HepG2 (cell line): Measurements from ENCODE around the gene SPACDR. TPM values are rescaled to one million over a fixed set of nuclear protein-coding genes. Genes with fewer than 3 reads are reported as not detected.

Source experiments
- AGO2 ChIP-seq: fragments of 200-400 bp; formaldehyde crosslinking; optimal IDR thresholded peaks from 2 replicates; pipeline ENCODE3; 2017; ENCODE audit warnings: mild to moderate bottlenecking, low read depth, low read length, moderate library complexity
- DNMT3B ChIP-seq: conservative IDR thresholded peaks from 2 replicates; pipeline ENCODE4 v1.6.1; 2016; ENCODE audit warnings: missing biosample characterization, control low read depth
- HES4 ChIP-seq: sonication (generic); formaldehyde crosslinking; IDR thresholded peaks from 2 replicates; pipeline ENCODE4 v1.9.0; 2021; ENCODE audit warnings: mild to moderate bottlenecking, missing genetic modification reagents, borderline replicate concordance
- HOXD1 ChIP-seq: sonication (generic); formaldehyde crosslinking; IDR thresholded peaks from 2 replicates; pipeline ENCODE4 v1.5.0; 2020; ENCODE audit warnings: missing genetic modification reagents
- NFYB ChIP-seq: sonication (generic); formaldehyde crosslinking; IDR thresholded peaks from 2 replicates; pipeline ENCODE4 v1.4.0; 2020; ENCODE audit warnings: missing genetic modification reagents
- RFXANK ChIP-seq: IDR thresholded peaks from 2 replicates; pipeline ENCODE4 v1.6.1; 2016
- ZNF33B ChIP-seq: sonication (generic); formaldehyde crosslinking; IDR thresholded peaks from 2 replicates; pipeline ENCODE4 v1.5.1; 2020; ENCODE audit warnings: mild to moderate bottlenecking, missing genetic modification reagents
- ZNF383 ChIP-seq: sonication (generic); formaldehyde crosslinking; IDR thresholded peaks from 2 replicates; pipeline ENCODE4 v1.4.0; 2020; ENCODE audit warnings: missing genetic modification reagents, mild to moderate bottlenecking, borderline replicate concordance
- ZNF432 ChIP-seq: sonication (generic); formaldehyde crosslinking; IDR thresholded peaks from 2 replicates; pipeline ENCODE4 v1.5.0; 2020; ENCODE audit warnings: missing genetic modification reagents, mild to moderate bottlenecking, borderline replicate concordance
- ZNF83 ChIP-seq: sonication (generic); formaldehyde crosslinking; IDR thresholded peaks from 2 replicates; pipeline ENCODE4 v1.4.0; 2020; ENCODE audit warnings: missing genetic modification reagents, mild to moderate bottlenecking, borderline replicate concordance
- polyA plus RNA-seq, 8 experiments: library from polyadenylated mRNA; depleted of rRNA in 3 of 8; stranded (reverse) in 7 of 8; unstranded in 1 of 8; fragments of >200 nt; fragmentation: Illumina TruSeq in 4 of 8; extraction: Trizol in 4 of 8; gene quantifications; 2 replicates each; pipeline versions ENCODE4 v1.2.1 to v1.2.3, GENCODE V29; 2011 to 2016; ENCODE audit warnings: low read depth in 4 of 8, missing spikeins in 1 of 8, mixed read lengths in 1 of 8; ENCODE audit not compliant: insufficient read depth in 1 of 8
- total RNA-seq, 5 experiments: library from RNA; depleted of rRNA; stranded (reverse); fragments of >200 nt; fragmentation: Illumina TruSeq; extraction: Trizol; gene quantifications; 2 replicates each; pipeline ENCODE4 v1.2.3, GENCODE V29; 2016; ENCODE audit warnings: low read depth in 1 of 5
- TF ChIP-seq, protein P1 (sequence below): sonication (generic); formaldehyde crosslinking; IDR thresholded peaks from 2 replicates; pipeline ENCODE4 v1.9.0; 2021; ENCODE audit warnings: missing genetic modification reagents, borderline replicate concordance
- TF ChIP-seq, protein P2 (sequence below): sonication (generic); formaldehyde crosslinking; IDR thresholded peaks from 2 replicates; pipeline ENCODE4 v1.5.0; 2020; ENCODE audit warnings: missing genetic modification reagents
- TF ChIP-seq, protein P3 (sequence below): sonication (generic); formaldehyde crosslinking; IDR thresholded peaks from 2 replicates; pipeline ENCODE4 v1.5.1; 2020; ENCODE audit warnings: missing genetic modification reagents, mild to moderate bottlenecking, borderline replicate concordance
- TF ChIP-seq, protein P4 (sequence below): sonication (generic); formaldehyde crosslinking; IDR thresholded peaks from 2 replicates; pipeline ENCODE4 v1.4.0; 2020; ENCODE audit warnings: missing genetic modification reagents
- TF ChIP-seq, protein P5 (sequence below): sonication (generic); formaldehyde crosslinking; IDR thresholded peaks from 2 replicates; pipeline ENCODE4 v1.5.0; 2020; ENCODE audit warnings: missing genetic modification reagents
- TF ChIP-seq, protein P6 (sequence below): sonication (generic); formaldehyde crosslinking; IDR thresholded peaks from 2 replicates; pipeline ENCODE4 v1.5.1; 2020; ENCODE audit warnings: mild to moderate bottlenecking, missing genetic modification reagents, borderline replicate concordance

The SPACDR gene
- total and polyA plus RNA-seq, 2 of the 13 experiments (the other 11 are each of a cell fraction or from before 2014, with no cell fraction given) = 0.41 TPM; not detected in 1

DNA sequence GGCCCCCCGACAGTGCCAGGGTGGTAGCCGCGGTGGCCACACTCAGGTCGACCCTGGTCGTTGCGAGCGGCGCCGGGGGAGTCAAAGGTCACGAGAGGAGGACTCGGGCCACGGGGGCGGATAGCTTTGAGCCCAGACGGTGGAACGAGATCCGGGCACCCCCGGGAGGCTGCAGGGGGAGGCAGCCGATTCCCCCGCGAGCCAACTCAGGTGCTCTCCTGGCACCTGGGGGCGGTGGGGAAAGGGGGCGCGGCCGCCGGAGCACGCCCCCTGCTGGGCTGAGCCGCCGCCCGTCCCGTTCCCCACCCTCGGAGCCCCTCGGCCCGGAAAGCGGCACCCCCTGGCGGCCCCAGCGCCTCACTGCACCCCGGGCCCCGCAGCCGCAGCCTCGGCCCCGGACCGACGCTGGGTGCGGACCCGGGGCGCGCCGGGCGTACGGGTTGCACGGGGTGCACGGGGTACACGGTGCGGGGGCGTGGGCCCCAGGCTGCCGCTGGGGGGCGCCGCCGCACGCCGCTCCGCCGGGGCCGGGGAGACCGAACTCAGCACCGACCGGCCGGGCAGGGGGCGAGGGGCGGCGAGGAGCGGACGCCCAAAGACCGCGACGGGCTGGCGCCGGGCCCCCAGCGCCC, 19.1 kb upstream of the SPACDR start (continued):
- TF ChIP-seq, protein P1, sequence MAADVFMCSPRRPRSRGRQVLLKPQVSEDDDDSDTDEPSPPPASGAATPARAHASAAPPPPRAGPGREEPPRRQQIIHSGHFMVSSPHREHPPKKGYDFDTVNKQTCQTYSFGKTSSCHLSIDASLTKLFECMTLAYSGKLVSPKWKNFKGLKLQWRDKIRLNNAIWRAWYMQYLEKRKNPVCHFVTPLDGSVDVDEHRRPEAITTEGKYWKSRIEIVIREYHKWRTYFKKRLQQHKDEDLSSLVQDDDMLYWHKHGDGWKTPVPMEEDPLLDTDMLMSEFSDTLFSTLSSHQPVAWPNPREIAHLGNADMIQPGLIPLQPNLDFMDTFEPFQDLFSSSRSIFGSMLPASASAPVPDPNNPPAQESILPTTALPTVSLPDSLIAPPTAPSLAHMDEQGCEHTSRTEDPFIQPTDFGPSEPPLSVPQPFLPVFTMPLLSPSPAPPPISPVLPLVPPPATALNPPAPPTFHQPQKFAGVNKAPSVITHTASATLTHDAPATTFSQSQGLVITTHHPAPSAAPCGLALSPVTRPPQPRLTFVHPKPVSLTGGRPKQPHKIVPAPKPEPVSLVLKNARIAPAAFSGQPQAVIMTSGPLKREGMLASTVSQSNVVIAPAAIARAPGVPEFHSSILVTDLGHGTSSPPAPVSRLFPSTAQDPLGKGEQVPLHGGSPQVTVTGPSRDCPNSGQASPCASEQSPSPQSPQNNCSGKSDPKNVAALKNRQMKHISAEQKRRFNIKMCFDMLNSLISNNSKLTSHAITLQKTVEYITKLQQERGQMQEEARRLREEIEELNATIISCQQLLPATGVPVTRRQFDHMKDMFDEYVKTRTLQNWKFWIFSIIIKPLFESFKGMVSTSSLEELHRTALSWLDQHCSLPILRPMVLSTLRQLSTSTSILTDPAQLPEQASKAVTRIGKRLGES (CRISPR knock-in tag) = no peak
- no peak for TF ChIP-seq NFYB (CRISPR knock-in tag)
- TF ChIP-seq ZNF83 (CRISPR knock-in tag) = no peak
- TF ChIP-seq, protein P2, sequence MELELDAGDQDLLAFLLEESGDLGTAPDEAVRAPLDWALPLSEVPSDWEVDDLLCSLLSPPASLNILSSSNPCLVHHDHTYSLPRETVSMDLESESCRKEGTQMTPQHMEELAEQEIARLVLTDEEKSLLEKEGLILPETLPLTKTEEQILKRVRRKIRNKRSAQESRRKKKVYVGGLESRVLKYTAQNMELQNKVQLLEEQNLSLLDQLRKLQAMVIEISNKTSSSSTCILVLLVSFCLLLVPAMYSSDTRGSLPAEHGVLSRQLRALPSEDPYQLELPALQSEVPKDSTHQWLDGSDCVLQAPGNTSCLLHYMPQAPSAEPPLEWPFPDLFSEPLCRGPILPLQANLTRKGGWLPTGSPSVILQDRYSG (CRISPR knock-in tag) = no peak
- no peak for TF ChIP-seq HOXD1
- no peak for TF ChIP-seq RFXANK (CRISPR knock-in tag)
- no peak for TF ChIP-seq DNMT3B (CRISPR knock-in tag)
- TF ChIP-seq ZNF432 (CRISPR knock-in tag) = no peak
- no peak for TF ChIP-seq HES4
- TF ChIP-seq, protein P3, sequence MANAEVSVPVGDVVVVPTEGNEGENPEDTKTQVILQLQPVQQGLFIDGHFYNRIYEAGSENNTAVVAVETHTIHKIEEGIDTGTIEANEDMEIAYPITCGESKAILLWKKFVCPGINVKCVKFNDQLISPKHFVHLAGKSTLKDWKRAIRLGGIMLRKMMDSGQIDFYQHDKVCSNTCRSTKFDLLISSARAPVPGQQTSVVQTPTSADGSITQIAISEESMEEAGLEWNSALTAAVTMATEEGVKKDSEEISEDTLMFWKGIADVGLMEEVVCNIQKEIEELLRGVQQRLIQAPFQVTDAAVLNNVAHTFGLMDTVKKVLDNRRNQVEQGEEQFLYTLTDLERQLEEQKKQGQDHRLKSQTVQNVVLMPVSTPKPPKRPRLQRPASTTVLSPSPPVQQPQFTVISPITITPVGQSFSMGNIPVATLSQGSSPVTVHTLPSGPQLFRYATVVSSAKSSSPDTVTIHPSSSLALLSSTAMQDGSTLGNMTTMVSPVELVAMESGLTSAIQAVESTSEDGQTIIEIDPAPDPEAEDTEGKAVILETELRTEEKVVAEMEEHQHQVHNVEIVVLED (CRISPR knock-in tag) = no peak
- TF ChIP-seq, protein P4, sequence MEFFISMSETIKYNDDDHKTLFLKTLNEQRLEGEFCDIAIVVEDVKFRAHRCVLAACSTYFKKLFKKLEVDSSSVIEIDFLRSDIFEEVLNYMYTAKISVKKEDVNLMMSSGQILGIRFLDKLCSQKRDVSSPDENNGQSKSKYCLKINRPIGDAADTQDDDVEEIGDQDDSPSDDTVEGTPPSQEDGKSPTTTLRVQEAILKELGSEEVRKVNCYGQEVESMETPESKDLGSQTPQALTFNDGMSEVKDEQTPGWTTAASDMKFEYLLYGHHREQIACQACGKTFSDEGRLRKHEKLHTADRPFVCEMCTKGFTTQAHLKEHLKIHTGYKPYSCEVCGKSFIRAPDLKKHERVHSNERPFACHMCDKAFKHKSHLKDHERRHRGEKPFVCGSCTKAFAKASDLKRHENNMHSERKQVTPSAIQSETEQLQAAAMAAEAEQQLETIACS (CRISPR knock-in tag) = no peak
- TF ChIP-seq, protein P5, sequence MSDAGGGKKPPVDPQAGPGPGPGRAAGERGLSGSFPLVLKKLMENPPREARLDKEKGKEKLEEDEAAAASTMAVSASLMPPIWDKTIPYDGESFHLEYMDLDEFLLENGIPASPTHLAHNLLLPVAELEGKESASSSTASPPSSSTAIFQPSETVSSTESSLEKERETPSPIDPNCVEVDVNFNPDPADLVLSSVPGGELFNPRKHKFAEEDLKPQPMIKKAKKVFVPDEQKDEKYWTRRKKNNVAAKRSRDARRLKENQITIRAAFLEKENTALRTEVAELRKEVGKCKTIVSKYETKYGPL (CRISPR knock-in tag) = no peak
- TF ChIP-seq, protein P6, sequence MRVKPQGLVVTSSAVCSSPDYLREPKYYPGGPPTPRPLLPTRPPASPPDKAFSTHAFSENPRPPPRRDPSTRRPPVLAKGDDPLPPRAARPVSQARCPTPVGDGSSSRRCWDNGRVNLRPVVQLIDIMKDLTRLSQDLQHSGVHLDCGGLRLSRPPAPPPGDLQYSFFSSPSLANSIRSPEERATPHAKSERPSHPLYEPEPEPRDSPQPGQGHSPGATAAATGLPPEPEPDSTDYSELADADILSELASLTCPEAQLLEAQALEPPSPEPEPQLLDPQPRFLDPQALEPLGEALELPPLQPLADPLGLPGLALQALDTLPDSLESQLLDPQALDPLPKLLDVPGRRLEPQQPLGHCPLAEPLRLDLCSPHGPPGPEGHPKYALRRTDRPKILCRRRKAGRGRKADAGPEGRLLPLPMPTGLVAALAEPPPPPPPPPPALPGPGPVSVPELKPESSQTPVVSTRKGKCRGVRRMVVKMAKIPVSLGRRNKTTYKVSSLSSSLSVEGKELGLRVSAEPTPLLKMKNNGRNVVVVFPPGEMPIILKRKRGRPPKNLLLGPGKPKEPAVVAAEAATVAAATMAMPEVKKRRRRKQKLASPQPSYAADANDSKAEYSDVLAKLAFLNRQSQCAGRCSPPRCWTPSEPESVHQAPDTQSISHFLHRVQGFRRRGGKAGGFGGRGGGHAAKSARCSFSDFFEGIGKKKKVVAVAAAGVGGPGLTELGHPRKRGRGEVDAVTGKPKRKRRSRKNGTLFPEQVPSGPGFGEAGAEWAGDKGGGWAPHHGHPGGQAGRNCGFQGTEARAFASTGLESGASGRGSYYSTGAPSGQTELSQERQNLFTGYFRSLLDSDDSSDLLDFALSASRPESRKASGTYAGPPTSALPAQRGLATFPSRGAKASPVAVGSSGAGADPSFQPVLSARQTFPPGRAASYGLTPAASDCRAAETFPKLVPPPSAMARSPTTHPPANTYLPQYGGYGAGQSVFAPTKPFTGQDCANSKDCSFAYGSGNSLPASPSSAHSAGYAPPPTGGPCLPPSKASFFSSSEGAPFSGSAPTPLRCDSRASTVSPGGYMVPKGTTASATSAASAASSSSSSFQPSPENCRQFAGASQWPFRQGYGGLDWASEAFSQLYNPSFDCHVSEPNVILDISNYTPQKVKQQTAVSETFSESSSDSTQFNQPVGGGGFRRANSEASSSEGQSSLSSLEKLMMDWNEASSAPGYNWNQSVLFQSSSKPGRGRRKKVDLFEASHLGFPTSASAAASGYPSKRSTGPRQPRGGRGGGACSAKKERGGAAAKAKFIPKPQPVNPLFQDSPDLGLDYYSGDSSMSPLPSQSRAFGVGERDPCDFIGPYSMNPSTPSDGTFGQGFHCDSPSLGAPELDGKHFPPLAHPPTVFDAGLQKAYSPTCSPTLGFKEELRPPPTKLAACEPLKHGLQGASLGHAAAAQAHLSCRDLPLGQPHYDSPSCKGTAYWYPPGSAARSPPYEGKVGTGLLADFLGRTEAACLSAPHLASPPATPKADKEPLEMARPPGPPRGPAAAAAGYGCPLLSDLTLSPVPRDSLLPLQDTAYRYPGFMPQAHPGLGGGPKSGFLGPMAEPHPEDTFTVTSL (CRISPR knock-in tag) = no peak
- no peak for TF ChIP-seq ZNF33B (CRISPR knock-in tag)
- TF ChIP-seq ZNF383 (CRISPR knock-in tag) = no peak
- no peak for TF ChIP-seq AGO2
